H1 (cell line): ENCODE measurements around the gene BCO2. TPM values are rescaled to one million over a fixed set of nuclear protein-coding genes. Genes with fewer than 3 reads are reported as not detected.

Source experiments
- CTCF ChIA-PET: fragments of 300-600 bp; sonication (Branson Sonifier 250); formaldehyde crosslinking; loops from one replicate; lab custom pipeline; 2021; ENCODE audit not compliant: partially characterized antibody; lab: Charles Lee
- POLR2A ChIA-PET: fragments of 300-600 bp; sonication (Branson Sonifier 250); formaldehyde crosslinking; loops from one replicate; lab custom pipeline; 2021; ENCODE audit warnings: inconsistent platforms; ENCODE audit not compliant: partially characterized antibody; lab: Charles Lee
- DNase-seq, 2 experiments: peaks; one replicate each; pipeline versions ENCODE4 v3.0.0 to v3.0.0-alpha.2; 2010 to 2022; ENCODE audit warnings: low spot score in 2 of 2, low read depth in 1 of 2, mixed read lengths in 1 of 2
- FAIRE-seq: peaks from 2 replicates; lab custom pipeline; 2011; peaks lifted over from hg19 to GRCh38; lab: Jason Lieb, UNC
- H2AFZ ChIP-seq: 2 replicates; pipeline ENCODE4 v1.8.1; 2012; ENCODE audit warnings: low read length, inconsistent platforms
- H2AK5ac ChIP-seq: 2 replicates; pipeline ENCODE4 v1.6.1; 2013; ENCODE audit warnings: low read depth, low read length
- H2BK120ac ChIP-seq: replicated peaks from 2 replicates; pipeline ENCODE3; 2013; ENCODE audit warnings: low read depth, low read length, inconsistent platforms
- H2BK12ac ChIP-seq: 2 replicates; pipeline ENCODE4 v1.6.1; 2013; ENCODE audit warnings: low read depth, low read length
- H2BK15ac ChIP-seq: 2 replicates; pipeline ENCODE4 v1.6.1; 2013; ENCODE audit warnings: low read length
- H2BK20ac ChIP-seq: 2 replicates; pipeline ENCODE4 v1.6.1; 2013; ENCODE audit warnings: low read length
- H2BK5ac ChIP-seq: 2 replicates; pipeline ENCODE4 v1.6.1; 2013; ENCODE audit warnings: low read depth, low read length
- H3K14ac ChIP-seq: 2 replicates; pipeline ENCODE4 v1.6.1; 2013; ENCODE audit warnings: inconsistent platforms; ENCODE audit not compliant: insufficient read length
- H3K18ac ChIP-seq: 2 replicates; pipeline ENCODE4 v1.6.1; 2013; ENCODE audit warnings: low read length; ENCODE audit errors: extremely low read depth
- H3K23ac ChIP-seq: 2 replicates; pipeline ENCODE4 v1.6.1; 2013; ENCODE audit warnings: inconsistent platforms; ENCODE audit not compliant: insufficient read length
- H3K23me2 ChIP-seq: 2 replicates; pipeline ENCODE4 v1.6.1; 2013; ENCODE audit warnings: low read depth, low read length
- H3K27ac ChIP-seq: 2 replicates; pipeline ENCODE4 v1.6.1; 2011; ENCODE audit warnings: low read depth, low read length, inconsistent platforms
- H3K27me3 ChIP-seq, 4 experiments: replicated peaks in 1 of 4; 1 replicate in 1 of 4; 2 replicates in 3 of 4; pipeline versions ENCODE4 v1.6.1 to v1.8.1; 2011 to 2013; ENCODE audit warnings: low read length in 3 of 4, mild to moderate bottlenecking in 3 of 4, inconsistent platforms in 2 of 4, mixed read lengths in 2 of 4, moderate library complexity in 1 of 4; ENCODE audit not compliant: control insufficient read depth in 3 of 4, insufficient read depth in 3 of 4; ENCODE audit errors: extremely low read depth in 1 of 4
- H3K36me3 ChIP-seq, 4 experiments: 2 replicates each; pipeline versions ENCODE4 v1.6.1 to v1.8.1; 2011 to 2013; ENCODE audit warnings: mild to moderate bottlenecking in 4 of 4, low read length in 3 of 4, moderate library complexity in 2 of 4, control low read depth in 1 of 4, inconsistent platforms in 1 of 4; ENCODE audit not compliant: insufficient read depth in 4 of 4, control insufficient read depth in 2 of 4
- H3K4ac ChIP-seq: replicated peaks from 2 replicates; pipeline ENCODE3; 2013; ENCODE audit warnings: low read length, low read depth, mixed read lengths, inconsistent platforms; ENCODE audit not compliant: insufficient read length
- H3K4me1 ChIP-seq, 4 experiments: replicated peaks in 1 of 4; 1 replicate in 1 of 4; 2 replicates in 3 of 4; pipeline versions ENCODE4 v1.6.1 to v1.8.1; 2011 to 2013; ENCODE audit warnings: low read length in 3 of 4, inconsistent platforms in 2 of 4, mixed read lengths in 1 of 4; ENCODE audit not compliant: insufficient read depth in 4 of 4, control insufficient read depth in 3 of 4
- H3K4me2 ChIP-seq, 2 experiments: 2 replicates each; pipeline versions ENCODE4 v1.6.1 to v1.8.1; 2011 to 2013; ENCODE audit warnings: low read depth in 2 of 2, low read length in 2 of 2, control low read depth in 1 of 2, inconsistent platforms in 1 of 2, mild to moderate bottlenecking in 1 of 2; ENCODE audit not compliant: insufficient read depth in 1 of 2
- H3K4me3 ChIP-seq, 4 experiments: fragments of 200-600, 300-600 bp in 1 of 4; sonication (generic), shearing (Covaris generic), sonication (Bioruptor Twin) in 1 of 4; 2 replicates each; pipeline versions ENCODE4 v1.5.1 to v1.8.1; 2011 to 2016; ENCODE audit warnings: low read length in 4 of 4, low read depth in 3 of 4, control low read depth in 2 of 4, inconsistent platforms in 2 of 4, mild to moderate bottlenecking in 2 of 4, mixed read lengths in 1 of 4, moderate library complexity in 1 of 4; ENCODE audit not compliant: insufficient read depth in 2 of 4; ENCODE audit errors: extremely low read depth in 1 of 4
- H3K56ac ChIP-seq: replicated peaks from 2 replicates; pipeline ENCODE3; 2013; ENCODE audit warnings: low read depth, mild to moderate bottlenecking, mixed read lengths, low read length, inconsistent platforms; ENCODE audit not compliant: insufficient read length
- H3K79me1 ChIP-seq: 2 replicates; pipeline ENCODE4 v1.6.1; 2013; ENCODE audit warnings: low read depth, low read length, control low read depth
- H3K79me2 ChIP-seq, 2 experiments: 2 replicates each; pipeline versions ENCODE4 v1.6.1 to v1.8.1; 2012 to 2013; ENCODE audit warnings: low read length in 2 of 2, mild to moderate bottlenecking in 2 of 2, inconsistent platforms in 1 of 2; ENCODE audit not compliant: insufficient read depth in 2 of 2, control insufficient read depth in 1 of 2
- H3K9ac ChIP-seq, 4 experiments: replicated peaks in 1 of 4; 1 replicate in 1 of 4; 2 replicates in 3 of 4; pipeline versions ENCODE4 v1.6.1 to v1.8.1; 2011 to 2013; ENCODE audit warnings: low read depth in 3 of 4, low read length in 3 of 4, control low read depth in 2 of 4, mild to moderate bottlenecking in 2 of 4, moderate library complexity in 2 of 4, inconsistent platforms in 1 of 4; ENCODE audit errors: extremely low read depth in 1 of 4
- H3K9me3 ChIP-seq, 2 experiments: 2 replicates each; pipeline versions ENCODE4 v1.6.1 to v1.8.1; 2012 to 2013; ENCODE audit warnings: mild to moderate bottlenecking in 2 of 2, moderate library complexity in 2 of 2, control low read depth in 1 of 2, inconsistent platforms in 1 of 2, low read depth in 1 of 2, low read length in 1 of 2, mixed read lengths in 1 of 2; ENCODE audit not compliant: insufficient read depth in 2 of 2
- H4K20me1 ChIP-seq, 2 experiments: replicated peaks in 1 of 2; 2 replicates each; pipeline versions ENCODE3 to v1.8.1; 2011 to 2013; ENCODE audit warnings: inconsistent platforms in 2 of 2, low read length in 2 of 2, mild to moderate bottlenecking in 1 of 2; ENCODE audit not compliant: insufficient read depth in 2 of 2, control insufficient read depth in 1 of 2
- H4K5ac ChIP-seq: 2 replicates; pipeline ENCODE4 v1.6.1; 2013; ENCODE audit warnings: low read length, low read depth, mixed read lengths, inconsistent platforms; ENCODE audit not compliant: insufficient read length
- H4K8ac ChIP-seq: 2 replicates; pipeline ENCODE4 v1.8.0; 2013; ENCODE audit warnings: mild to moderate bottlenecking, moderate library complexity, low read length, inconsistent platforms; ENCODE audit not compliant: insufficient read depth; ENCODE audit errors: extremely low read depth
- H4K91ac ChIP-seq: replicated peaks from 2 replicates; pipeline ENCODE3; 2013; ENCODE audit warnings: low read length, mixed read lengths, inconsistent platforms; ENCODE audit not compliant: insufficient read length
- BRCA1 ChIP-seq: IDR thresholded peaks from 2 replicates; pipeline ENCODE4 v1.6.1; 2012; ENCODE audit warnings: low read depth, low read length, improper control_type of control experiment
- CHD2 ChIP-seq: IDR thresholded peaks from 2 replicates; pipeline ENCODE4 v1.6.1; 2012; ENCODE audit warnings: low read length, improper control_type of control experiment
- FOSL1 ChIP-seq: IDR thresholded peaks from 2 replicates; pipeline ENCODE4 v1.6.1; 2011; ENCODE audit warnings: mild to moderate bottlenecking, low read depth, low read length, moderate library complexity; ENCODE audit not compliant: insufficient read depth
- GTF2F1 ChIP-seq: IDR thresholded peaks from 2 replicates; pipeline ENCODE4 v1.6.1; 2012; ENCODE audit warnings: low read depth, low read length, improper control_type of control experiment, borderline replicate concordance
- KDM4A ChIP-seq: IDR thresholded peaks from one replicate; pipeline ENCODE4 v1.7.1; 2012; ENCODE audit warnings: low read depth, mild to moderate bottlenecking, moderate library complexity, low read length, inconsistent platforms; ENCODE audit not compliant: severe bottlenecking
- RAD21 ChIP-seq, 2 experiments: IDR thresholded peaks in 1 of 2; conservative IDR thresholded peaks in 1 of 2; 2 replicates each; pipeline ENCODE4 v1.6.1; 2011; ENCODE audit warnings: low read depth in 2 of 2, low read length in 2 of 2, improper control_type of control experiment in 1 of 2, inconsistent platforms in 1 of 2, mild to moderate bottlenecking in 1 of 2, moderate library complexity in 1 of 2
- RNF2 ChIP-seq: fragments of 200-900, 300-1000 bp; sonication (generic); IDR thresholded peaks from 2 replicates; pipeline ENCODE4 v1.7.1; 2016; ENCODE audit warnings: borderline replicate concordance, low read depth, mild to moderate bottlenecking, antibody characterized with exemption, low read length; ENCODE audit not compliant: poor library complexity, severe bottlenecking; ENCODE audit errors: missing control alignments
- SIRT6 ChIP-seq: IDR thresholded peaks from one replicate; pipeline ENCODE4 v1.7.1; 2012; ENCODE audit warnings: low read length, inconsistent platforms
- SRF ChIP-seq: IDR thresholded peaks from 2 replicates; pipeline ENCODE4 v1.6.1; 2011; ENCODE audit warnings: mild to moderate bottlenecking, low read depth, low read length, moderate library complexity
- SUZ12 ChIP-seq: fragments of 200-600 bp; sonication (generic); IDR thresholded peaks from 2 replicates; pipeline ENCODE4 v1.6.1; 2012; ENCODE audit warnings: mild to moderate bottlenecking, inconsistent platforms, low read length, moderate library complexity, mixed read lengths
- ZNF274 ChIP-seq: IDR thresholded peaks from 2 replicates; pipeline ENCODE4 v1.7.0; 2012; ENCODE audit warnings: low read length, borderline replicate concordance; ENCODE audit errors: extremely low read depth
- polyA plus RNA-seq, 7 experiments: library from polyadenylated mRNA; depleted of rRNA in 3 of 7; stranded (reverse) in 5 of 7; unstranded in 2 of 7; fragments of >200 nt in 5 of 7; fragments of 200-250 nt in 2 of 7; gene quantifications; 1 replicate in 5 of 7; 2 replicates in 1 of 7; 4 replicates in 1 of 7; pipeline versions ENCODE4 v1.2.1 to v1.2.3, GENCODE V29; 2011 to 2013; ENCODE audit warnings: missing spikeins in 2 of 7, mixed read lengths in 2 of 7
- total RNA-seq: library from RNA; stranded (reverse); fragmentation: NEBNext Ultra II Directional; extraction: Animal tissue kit (Norgen Biotek cat#: 25700); gene quantifications from 2 replicates; pipeline ENCODE4 v1.2.1, GENCODE V29; 2021
- TF ChIP-seq, protein P1 (sequence below), 3 experiments: IDR thresholded peaks; 1 replicate in 2 of 3; 2 replicates in 1 of 3; pipeline versions ENCODE4 v1.5.1 to v1.6.1; 2011; ENCODE audit warnings: low read length in 3 of 3, mild to moderate bottlenecking in 3 of 3, inconsistent platforms in 2 of 3, low read depth in 1 of 3, moderate library complexity in 1 of 3; ENCODE audit not compliant: insufficient read depth in 1 of 3; ENCODE audit errors: control extremely low read depth in 1 of 3

Gene BCO2
- total and polyA plus RNA-seq, 2 of the 8 experiments (the other 6 are each of a cell fraction or from before 2014, with no cell fraction given), result 0.42 to 0.82 TPM

DNA sequence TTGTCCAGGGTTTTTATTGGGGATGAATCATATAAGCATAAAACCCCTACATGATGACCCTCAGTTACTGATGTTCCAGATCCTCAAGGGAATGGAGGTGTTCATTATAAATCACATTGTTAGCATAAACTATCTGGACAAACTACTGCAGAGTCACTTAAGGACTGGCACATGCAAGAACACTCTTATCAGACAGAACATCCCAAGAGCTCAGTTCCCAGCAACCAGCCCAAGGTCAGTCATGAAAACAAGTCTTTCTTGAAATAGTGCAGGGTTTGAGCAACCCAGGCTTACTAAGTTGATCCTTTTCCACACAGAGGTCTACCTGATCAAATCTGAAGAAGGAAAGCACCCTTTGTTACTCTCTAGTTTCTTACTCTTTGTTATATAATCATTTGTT lies 37.4 kb downstream of the BCO2 start:
- Histone ChIP-seq H2BK12ac (no peak overlapping the region), H3K4me2 (no peak overlapping the region), H3K4me1 (no peaks in the 10 kb centered on the region), H3K27ac (no peak overlapping the region), H2BK5ac (no peak overlapping the region), H3K79me2 (no peaks in the 10 kb centered on the region), H4K91ac (no peak overlapping the region), H3K9me3 (no peaks in the 10 kb centered on the region), H3K79me1 (no peaks in the 10 kb centered on the region), H3K4me3 (no peak overlapping the region), H3K23ac (no peak overlapping the region), H4K20me1 (no peaks in the 10 kb centered on the region), H2AFZ (no peak overlapping the region), H3K23me2 (no peaks in the 10 kb centered on the region; the same call in 1 of the 2 replicates), H2AK5ac (no peak overlapping the region), H3K27me3 (no peaks in the 10 kb centered on the region), H4K5ac (no peak overlapping the region), H3K18ac (no peak overlapping the region), H3K4ac (no peak overlapping the region), H3K9ac (no peak overlapping the region), H2BK15ac (no peak overlapping the region), H2BK20ac (no peak overlapping the region), H3K14ac (no peak overlapping the region), H4K8ac (no peak overlapping the region), H3K36me3 (no peaks in the 10 kb centered on the region), H3K56ac (no peak overlapping the region), H2BK120ac (no peak overlapping the region)
- FAIRE-seq, result no peak
- CTCF ChIA-PET, result interaction anchor here (1.2 to 1.6 kb wide), 2 partner anchors 67 to 242 kb away, joined by 3 to 5 read pairs; no protein-coding TSS in a partner anchor
- no peak for DNase-seq
- POLR2A ChIA-PET, result interaction anchor here (1.1 kb wide), 1 partner anchor 14 kb away, joined by 3 read pairs; the partner anchor contains the start of gene PTS
- TF ChIP-seq GTF2F1, result no peak
- TF ChIP-seq SUZ12, result no peak
- no peak for TF ChIP-seq ZNF274
- TF ChIP-seq CHD2, result no peak
- TF ChIP-seq SRF, result no peak
- no peak for TF ChIP-seq FOSL1
- no peak for TF ChIP-seq RNF2
- TF ChIP-seq BRCA1, result no peak
- no peak for TF ChIP-seq SIRT6
- TF ChIP-seq KDM4A, result no peak
- TF ChIP-seq, protein P1, sequence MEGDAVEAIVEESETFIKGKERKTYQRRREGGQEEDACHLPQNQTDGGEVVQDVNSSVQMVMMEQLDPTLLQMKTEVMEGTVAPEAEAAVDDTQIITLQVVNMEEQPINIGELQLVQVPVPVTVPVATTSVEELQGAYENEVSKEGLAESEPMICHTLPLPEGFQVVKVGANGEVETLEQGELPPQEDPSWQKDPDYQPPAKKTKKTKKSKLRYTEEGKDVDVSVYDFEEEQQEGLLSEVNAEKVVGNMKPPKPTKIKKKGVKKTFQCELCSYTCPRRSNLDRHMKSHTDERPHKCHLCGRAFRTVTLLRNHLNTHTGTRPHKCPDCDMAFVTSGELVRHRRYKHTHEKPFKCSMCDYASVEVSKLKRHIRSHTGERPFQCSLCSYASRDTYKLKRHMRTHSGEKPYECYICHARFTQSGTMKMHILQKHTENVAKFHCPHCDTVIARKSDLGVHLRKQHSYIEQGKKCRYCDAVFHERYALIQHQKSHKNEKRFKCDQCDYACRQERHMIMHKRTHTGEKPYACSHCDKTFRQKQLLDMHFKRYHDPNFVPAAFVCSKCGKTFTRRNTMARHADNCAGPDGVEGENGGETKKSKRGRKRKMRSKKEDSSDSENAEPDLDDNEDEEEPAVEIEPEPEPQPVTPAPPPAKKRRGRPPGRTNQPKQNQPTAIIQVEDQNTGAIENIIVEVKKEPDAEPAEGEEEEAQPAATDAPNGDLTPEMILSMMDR (IDR thresholded peaks at IDR 0.05; ENCODE audit: control extremely low read depth in 1 of 3, insufficient read depth in 1 of 3, low read depth in 1 of 3, low read length in 3 of 3), result no peak
- no peak for TF ChIP-seq RAD21 (IDR thresholded peaks at IDR 0.05 in 1 of 2, conservative IDR thresholded peaks at IDR 0.05 in 1 of 2; ENCODE audit: low read depth in 2 of 2, low read length in 2 of 2)
